Activated CD4-positive, alpha-beta T cell treated with anti-CD3 and anti-CD28 coated beads, Interleukin-2, amount 50 U/mL, for 16 hours (primary cell): ENCODE measurements around the gene RERE.
"Not testable (repeated sequence)": the region's sequence is repeated elsewhere in the genome, so short reads cannot be mapped to it uniquely, and the experiment has no call there.

Experiments
- DNase-seq: peaks from one replicate; pipeline ENCODE4 v3.0.0-alpha.2; 2020

The RERE gene

DNA sequence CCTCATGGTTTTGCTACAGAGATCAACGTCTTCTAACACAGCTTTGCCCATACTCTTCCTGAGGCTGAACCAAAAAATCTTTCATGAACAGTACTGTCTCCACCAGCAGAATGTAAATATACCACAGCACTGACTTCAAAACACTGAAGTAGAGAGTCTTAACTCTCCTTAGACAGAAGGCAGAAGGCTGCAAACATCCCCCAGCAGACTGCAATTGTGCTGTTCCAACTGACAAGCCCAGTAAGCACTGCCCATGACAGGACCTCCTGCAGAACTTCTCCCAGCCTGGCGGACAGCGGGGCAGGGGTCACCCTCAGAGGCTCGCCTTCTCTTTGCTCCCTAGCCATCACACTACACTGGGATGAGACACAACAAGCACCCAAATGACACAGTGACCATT is 218.7 kb downstream of the RERE start:
- DNase-seq: no peak

GRCh38 chr1:8598060-8598724 is 219.2 kb downstream of the RERE start:
- DNase-seq: no peak

DNA sequence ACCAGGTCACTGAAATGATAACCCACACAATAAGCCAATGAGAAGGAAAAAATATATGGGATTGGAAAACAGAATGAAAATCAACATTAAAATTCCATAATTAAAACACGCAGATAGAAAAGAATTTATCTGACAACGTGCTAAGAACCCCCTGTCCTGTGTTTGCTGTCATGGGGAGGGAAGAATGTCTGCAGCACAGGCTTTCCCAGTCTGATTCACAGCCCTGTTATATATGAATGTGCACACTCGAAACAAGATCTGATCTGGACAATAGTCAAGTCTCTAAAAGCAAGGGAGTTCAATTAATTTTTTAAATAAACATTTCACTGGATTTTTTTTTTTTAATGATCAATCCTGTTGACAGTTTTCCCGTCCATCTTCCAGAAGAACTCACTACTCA is 220.0 kb downstream of the RERE start:
- DNase-seq: no peak

GRCh38 chr1:8595941-8596340 is 221.5 kb downstream of the RERE start:
- DNase-seq: no peak

DNA sequence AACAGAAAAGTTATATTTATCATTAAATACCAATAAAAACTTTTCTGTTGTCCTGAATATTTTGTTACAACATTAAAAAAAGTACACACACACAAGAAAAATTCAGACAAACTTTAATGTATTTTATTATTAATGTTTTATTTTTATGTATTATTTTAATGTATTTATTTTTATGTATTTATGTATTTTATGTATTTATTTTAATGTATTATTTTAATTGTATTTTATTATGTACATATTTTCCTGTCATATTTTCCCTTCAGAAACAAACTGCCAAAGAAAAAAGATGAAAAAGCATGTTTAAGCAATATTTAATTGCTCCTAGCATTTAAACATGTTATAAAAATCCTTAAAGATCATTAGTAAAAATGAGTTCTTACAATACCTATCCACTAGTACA is 222.1 kb downstream of the RERE start:
- no peak for DNase-seq

GRCh38 chr1:8593292-8593691 is 224.1 kb downstream of the RERE start:
- DNase-seq: not testable (repeated sequence)

- no peak for DNase-seq
These were observed 225.9 kb downstream of the RERE start for GRCh38 chr1:8591569-8591968.

DNA sequence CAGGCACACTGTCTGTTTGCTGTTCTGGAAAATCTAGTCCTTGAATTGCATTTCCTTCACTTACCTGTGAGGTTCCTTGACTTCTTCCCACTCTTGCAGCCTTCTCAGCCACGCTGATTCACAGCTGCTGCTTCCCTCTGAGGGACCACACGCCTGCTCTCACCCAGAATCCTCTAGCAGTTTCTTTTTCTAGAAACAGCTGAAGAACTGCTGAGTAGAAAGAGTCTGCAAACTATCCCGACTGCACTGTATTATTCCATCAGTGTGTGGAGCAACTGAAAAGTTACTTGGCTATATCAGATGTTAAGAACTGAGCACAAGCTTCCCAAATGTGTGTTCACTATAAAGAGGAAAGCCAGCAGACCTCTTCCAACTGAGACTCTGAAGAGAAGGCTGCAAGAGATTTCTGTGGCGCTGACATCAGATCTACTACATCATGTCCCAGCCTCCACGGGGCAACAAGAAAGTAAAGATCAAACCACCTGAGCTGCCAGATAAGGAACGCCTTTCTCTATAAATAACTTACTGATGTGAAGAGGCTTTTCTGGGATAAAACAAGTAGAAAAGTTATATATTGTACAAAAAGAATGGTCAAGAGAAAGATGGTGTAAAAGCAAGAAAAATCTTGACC is 226.6 kb downstream of the RERE start:
- DNase-seq: no peak

DNA sequence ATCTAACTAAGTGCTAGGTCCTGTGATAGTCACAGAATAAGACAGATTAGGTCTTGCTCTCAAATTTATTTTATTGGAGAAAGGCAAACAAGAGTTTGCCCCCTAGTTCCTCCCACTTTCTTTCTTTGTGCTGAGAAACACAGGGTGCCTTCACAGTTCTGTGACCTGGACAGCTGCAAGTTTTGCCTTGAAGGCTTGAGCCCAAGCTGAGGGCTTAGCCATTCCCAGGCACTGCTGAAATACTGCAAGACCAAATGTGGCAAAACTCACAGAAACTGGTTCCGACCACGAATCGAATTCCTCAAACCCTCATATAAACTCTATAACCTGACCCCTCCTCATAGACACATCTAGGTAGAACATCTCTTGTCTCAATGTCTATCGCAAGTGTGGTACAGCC is 227.9 kb downstream of the RERE start:
- DNase-seq: no peak

DNA sequence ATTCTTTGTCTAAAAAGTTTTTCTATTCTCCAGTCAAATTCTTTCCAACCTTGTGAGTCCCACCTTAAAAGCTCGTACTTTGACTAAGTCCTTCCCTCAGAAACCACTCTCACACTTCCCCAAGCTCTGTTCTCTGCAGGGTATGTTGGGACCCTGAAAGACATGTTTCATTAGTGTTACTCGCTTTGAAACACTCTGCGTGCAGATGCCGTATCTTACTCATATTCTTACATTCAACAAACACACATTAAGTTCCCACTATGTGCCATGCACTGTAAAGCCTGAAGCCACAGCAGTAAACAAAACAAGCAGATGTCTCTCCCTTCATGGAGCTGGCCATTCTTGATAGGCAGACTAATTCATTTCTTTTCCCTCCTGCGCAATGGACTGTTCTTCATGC is 229.7 kb downstream of the RERE start:
- DNase-seq: no peak

DNA sequence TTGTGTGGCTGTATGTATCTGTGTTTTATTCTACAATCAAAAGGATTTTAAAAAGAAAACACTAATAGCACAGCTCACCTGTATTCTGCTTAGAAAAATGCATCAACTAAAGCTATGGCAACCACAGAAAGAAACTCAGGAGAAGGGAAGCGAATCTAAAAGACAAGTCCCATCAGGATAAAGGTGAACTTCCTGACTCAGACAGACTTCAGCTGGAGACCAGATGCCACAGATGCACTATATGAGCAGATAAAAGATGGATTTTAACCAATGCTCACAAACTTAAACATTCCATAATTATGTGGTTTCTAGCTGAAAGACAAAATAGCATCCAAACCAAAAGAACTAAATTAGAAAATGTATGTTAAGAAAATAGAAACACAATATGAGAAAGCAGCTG is 231.0 kb downstream of the RERE start:
- no peak for DNase-seq

- no peak for DNase-seq
These were observed 233.1 kb downstream of the RERE start for GRCh38 chr1:8584316-8584715.

DNA sequence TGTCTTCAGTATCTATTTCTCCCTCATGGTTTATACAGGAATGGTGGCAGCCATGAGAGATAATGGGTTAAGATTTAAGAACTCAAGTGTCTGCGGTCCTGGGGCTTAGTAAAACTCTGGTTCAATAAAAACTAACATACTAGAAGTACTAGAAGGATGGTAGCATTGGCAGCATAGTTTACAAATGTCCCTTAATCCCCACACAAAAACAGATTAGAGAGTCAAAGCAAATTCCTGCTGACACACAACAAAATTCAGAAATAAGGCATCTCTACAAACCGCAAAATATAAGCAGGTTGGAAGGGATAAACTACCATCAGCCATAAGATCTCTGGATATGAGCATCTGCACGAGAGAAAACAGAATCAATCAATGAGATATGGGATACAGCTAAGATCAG is 234.4 kb downstream of the RERE start:
- DNase-seq: no peak

DNA sequence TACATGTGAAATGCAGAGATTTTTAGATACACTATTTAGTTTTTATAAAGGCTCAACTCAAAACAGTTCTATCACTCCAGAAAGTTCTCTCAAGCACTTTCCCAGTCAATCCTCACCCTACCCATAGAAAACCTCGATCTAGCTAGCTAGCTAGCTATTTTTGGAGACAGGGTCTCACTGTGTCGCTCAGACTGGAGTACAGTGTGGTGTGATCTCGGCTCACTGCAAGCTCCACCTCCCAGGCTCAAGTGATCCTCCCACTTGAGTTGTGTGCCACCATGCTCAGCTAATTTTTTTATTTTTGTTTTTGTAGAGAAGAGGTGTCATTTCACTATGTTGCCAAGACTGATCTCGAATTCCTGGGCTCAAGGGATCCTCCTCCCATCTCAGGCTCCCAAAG is 236.9 kb downstream of the RERE start:
- DNase-seq: no peak

- DNase-seq: no peak
These were observed 238.5 kb downstream of the RERE start for GRCh38 chr1:8578936-8579335.

- DNase-seq: no peak
These were observed 239.1 kb downstream of the RERE start for GRCh38 chr1:8578132-8578877.

DNA sequence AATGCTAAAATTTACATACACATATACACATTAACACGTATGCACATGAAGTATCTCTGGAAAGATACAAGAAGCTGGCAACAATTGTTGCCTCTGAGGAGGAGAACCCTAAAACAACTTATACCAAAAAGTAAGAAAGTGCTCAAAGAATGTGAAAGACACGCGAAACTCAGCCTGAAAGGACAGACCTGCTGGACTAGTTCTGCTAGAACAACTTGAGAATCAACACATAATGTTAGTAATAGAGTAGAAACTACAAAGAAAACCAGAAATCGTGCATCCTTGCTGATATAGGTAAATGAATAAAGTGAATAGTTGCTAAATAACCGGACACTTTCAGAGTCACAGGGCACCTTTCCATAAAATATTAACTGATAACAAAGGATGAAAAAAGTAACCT is 242.5 kb downstream of the RERE start:
- DNase-seq: no peak

GRCh38 chr1:8572106-8572505 is 245.3 kb downstream of the RERE start:
- no peak for DNase-seq

- no peak for DNase-seq
These were observed 246.0 kb downstream of the RERE start for GRCh38 chr1:8571200-8571984.

DNA sequence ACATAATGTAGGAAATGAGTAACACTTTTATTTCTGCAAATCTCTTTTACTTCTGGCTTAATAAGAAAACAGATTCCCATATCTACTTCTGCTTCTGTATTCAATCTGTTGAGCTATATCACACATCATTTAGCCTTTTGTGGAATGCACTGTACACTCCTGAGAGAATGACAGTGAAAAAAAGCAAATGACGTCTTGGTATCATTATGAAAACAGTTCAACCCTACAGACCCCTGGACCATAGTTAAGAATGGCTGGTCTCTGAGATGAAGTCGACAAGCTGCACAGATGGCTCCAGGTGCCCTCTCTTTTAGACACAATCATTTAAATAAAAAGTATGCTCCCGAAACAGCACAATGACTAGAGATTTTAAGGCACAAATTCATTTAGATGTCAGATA is 247.0 kb downstream of the RERE start:
- no peak for DNase-seq

DNA sequence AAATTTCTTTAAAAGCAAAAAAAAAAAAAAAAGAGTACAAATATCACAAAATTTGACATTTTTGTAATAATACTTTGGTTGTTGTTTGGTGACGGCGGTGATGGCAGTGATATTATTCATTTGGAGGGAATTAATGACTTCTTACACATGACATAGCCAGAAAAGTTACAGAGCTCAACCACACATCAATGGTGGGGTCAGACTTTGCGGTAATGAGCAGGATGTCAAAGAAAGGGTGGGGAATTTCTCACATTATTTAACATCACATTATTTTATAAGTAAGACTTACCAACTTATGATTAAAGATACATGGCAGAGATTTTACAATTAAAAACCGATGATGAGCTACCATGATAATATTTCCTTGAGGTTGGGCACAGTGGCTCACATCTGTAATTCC is 248.2 kb downstream of the RERE start:
- no peak for DNase-seq

- no peak for DNase-seq
These were observed 248.6 kb downstream of the RERE start for GRCh38 chr1:8568837-8569236.

GRCh38 chr1:8567146-8567545 is 250.3 kb downstream of the RERE start:
- DNase-seq: peak; percentile 26

DNA sequence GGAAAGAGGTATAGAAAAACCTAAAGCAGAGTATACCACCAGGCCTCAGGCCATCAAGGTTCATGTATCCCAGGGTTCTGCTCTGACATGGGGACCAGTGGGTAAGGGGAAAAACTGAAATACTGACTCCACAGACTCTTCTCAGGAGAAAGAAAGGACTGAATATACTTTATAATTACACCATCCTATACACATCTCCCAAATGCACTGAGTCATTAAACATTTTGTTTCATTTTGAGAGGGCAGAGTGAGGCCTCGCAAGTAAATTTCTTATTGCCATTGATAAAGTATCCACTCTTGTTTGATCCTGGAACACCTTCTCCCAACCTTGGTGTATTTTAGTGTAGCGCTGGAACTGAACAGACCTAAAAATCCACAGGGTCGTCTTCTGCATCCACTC is 251.6 kb downstream of the RERE start:
- DNase-seq: peak; percentile 17
